Lung (tissue), 12 donors: ENCODE measurements around the gene KSR1. TPM values are rescaled to one million over a fixed set of nuclear protein-coding genes. Genes with fewer than 3 reads are reported as not detected.

ENCODE experiments used
- ATAC-seq: fragments of 200-7000 bp; cut with Tn5 transposase; one replicate; pipeline ENCODE4 v1.9.1; 2020; ENCODE audit warnings: moderate number of reproducible peaks; ENCODE audit not compliant: insufficient read depth, low FRiP score
- DNase-seq, 3 donors: peaks; one replicate each; pipeline ENCODE4 v3.0.0-alpha.2; 2013 to 2017
- H3K27ac ChIP-seq, 2 donors: one replicate each; pipeline ENCODE4 v1.5.1; 2013; ENCODE audit warnings: mild to moderate bottlenecking in 2 of 2, moderate library complexity in 2 of 2, control low read depth in 1 of 2, inconsistent platforms in 1 of 2, low read depth in 1 of 2, low read length in 1 of 2
- H3K27me3 ChIP-seq, 3 donors: one replicate each; pipeline ENCODE4 v1.5.1; 2013; ENCODE audit warnings: low read length in 2 of 3; ENCODE audit not compliant: control insufficient read depth in 3 of 3, insufficient read depth in 3 of 3
- H3K36me3 ChIP-seq, 4 donors: one replicate each; pipeline ENCODE4 v1.5.1; 2013; ENCODE audit warnings: low read length in 4 of 4, mild to moderate bottlenecking in 1 of 4, moderate library complexity in 1 of 4; ENCODE audit not compliant: control insufficient read depth in 4 of 4, insufficient read depth in 4 of 4
- H3K4me1 ChIP-seq, 5 donors: one replicate each; pipeline ENCODE4 v1.5.1; 2013; ENCODE audit warnings: low read length in 5 of 5, mild to moderate bottlenecking in 2 of 5, moderate library complexity in 1 of 5; ENCODE audit not compliant: control insufficient read depth in 5 of 5, insufficient read depth in 5 of 5
- H3K4me3 ChIP-seq: one replicate; pipeline ENCODE4 v1.5.1; 2013; ENCODE audit warnings: mild to moderate bottlenecking, control low read depth, moderate library complexity
- H3K9ac ChIP-seq, 2 donors: one replicate each; pipeline ENCODE4 v1.5.1; 2013; ENCODE audit warnings: low read length in 2 of 2, control low read depth in 1 of 2; ENCODE audit not compliant: insufficient read depth in 1 of 2
- H3K9me3 ChIP-seq, 4 donors: one replicate each; pipeline ENCODE4 v1.5.1; 2013; ENCODE audit warnings: low read length in 3 of 4, mild to moderate bottlenecking in 1 of 4, moderate library complexity in 1 of 4; ENCODE audit not compliant: control insufficient read depth in 4 of 4, insufficient read depth in 3 of 4
- WGBS, 2 donors: extraction: QIAGEN DNeasy Blood & Tissue Kit; methylation state at CpG; one replicate each; pipeline ENCODE4 v1.1.7; 2013; 5-methylcytosine and 5-hydroxymethylcytosine counted together
- polyA plus RNA-seq, 2 donors: library from polyadenylated mRNA; stranded (reverse); fragments of 200-250 nt; gene quantifications; one replicate each; pipeline ENCODE4 v1.2.1, GENCODE V29; 2013
- total RNA-seq, 2 donors: library from RNA; depleted of rRNA in 1 of 2; stranded (reverse); fragments of >200 nt in 1 of 2; gene quantifications; one replicate each; pipeline ENCODE4 v1.2.1, GENCODE V29; 2014 to 2021
- TF ChIP-seq, protein P1 (sequence below): IDR thresholded peaks from 2 replicates; pipeline ENCODE4 v1.5.1; 2012; ENCODE audit warnings: mild to moderate bottlenecking; ENCODE audit errors: control extremely low read depth, extremely low read depth
- donor health status: control.
- donor health status: control.
- donor health status: Bipolar disorder and iron deficiency.
- donor health status: healthy.
- donor health status: DM: yes; HTN: yes; CAD: no.

The KSR1 gene
- total and polyA plus RNA-seq, 4 donors, result 26.8 to 70.0 (median 42.3) TPM

- H3K27ac ChIP-seq, result no peak overlapping the region
- no peak for DNase-seq
- H3K9me3 ChIP-seq, result no peaks in the 10 kb centered on the region
- no peak for ATAC-seq
- WGBS, 2 donors, result 80% methylated on average over 3 of the region's 3 CpGs
- TF ChIP-seq, protein P1, sequence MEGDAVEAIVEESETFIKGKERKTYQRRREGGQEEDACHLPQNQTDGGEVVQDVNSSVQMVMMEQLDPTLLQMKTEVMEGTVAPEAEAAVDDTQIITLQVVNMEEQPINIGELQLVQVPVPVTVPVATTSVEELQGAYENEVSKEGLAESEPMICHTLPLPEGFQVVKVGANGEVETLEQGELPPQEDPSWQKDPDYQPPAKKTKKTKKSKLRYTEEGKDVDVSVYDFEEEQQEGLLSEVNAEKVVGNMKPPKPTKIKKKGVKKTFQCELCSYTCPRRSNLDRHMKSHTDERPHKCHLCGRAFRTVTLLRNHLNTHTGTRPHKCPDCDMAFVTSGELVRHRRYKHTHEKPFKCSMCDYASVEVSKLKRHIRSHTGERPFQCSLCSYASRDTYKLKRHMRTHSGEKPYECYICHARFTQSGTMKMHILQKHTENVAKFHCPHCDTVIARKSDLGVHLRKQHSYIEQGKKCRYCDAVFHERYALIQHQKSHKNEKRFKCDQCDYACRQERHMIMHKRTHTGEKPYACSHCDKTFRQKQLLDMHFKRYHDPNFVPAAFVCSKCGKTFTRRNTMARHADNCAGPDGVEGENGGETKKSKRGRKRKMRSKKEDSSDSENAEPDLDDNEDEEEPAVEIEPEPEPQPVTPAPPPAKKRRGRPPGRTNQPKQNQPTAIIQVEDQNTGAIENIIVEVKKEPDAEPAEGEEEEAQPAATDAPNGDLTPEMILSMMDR, result no peak
- no peaks in the 10 kb centered on the region for H3K36me3 ChIP-seq
- H3K4me3 ChIP-seq, result no peak overlapping the region
- peaks cover 0 to 52% (median 49%) of the 10 kb centered on the region in 5 donors for H3K4me1 ChIP-seq
- H3K9ac ChIP-seq, result no peak overlapping the region
- H3K27me3 ChIP-seq, result no peaks in the 10 kb centered on the region
Measured at GRCh38 chr17:27536781-27537180, 80.5 kb downstream of the KSR1 start.

DNA sequence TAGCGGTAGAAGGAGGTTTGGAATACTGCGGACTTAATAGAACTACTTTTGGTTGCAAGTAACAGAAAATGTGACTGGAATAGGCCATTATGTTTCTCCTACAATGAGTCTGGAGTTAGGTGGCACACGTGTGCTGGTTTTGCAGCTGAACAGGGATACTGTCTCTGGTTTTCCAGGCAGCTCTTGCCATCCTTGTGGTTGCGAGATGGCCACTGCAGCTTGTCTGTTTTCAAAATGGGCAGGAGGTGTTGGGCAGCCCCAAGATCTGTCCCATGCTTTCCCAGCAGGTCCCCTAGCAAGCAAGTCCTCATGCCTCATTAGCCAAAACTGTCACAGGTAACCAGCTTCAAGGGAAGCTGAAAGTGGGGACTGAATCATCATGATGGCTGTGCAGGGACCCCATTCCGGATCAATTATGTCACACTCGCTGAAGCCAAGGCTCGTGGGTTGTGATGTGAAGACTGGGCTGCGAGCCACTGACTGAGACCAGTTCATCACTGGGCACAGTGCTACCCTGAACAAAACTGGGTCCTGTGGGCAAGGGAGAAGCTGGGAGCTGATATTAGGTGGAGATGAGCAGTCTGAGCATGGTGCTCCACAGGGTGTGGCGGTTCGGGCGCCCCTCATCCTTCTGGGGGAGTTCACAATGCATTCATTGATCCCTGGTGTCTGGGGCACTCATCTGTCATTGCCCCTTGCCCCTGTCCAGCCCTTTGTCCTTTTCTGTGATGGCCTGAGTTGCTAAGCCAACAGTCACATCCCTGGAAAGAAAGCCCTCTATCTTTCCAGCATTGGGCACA is 82.1 kb downstream of the KSR1 start:
- Histone ChIP-seq H3K4me1 (peaks cover 0 to 45% (median 39%) of the 10 kb centered on the region in 5 donors), H3K27ac (no peak overlapping the region), H3K9me3 (no peaks in the 10 kb centered on the region), H3K4me3 (no peak overlapping the region), H3K27me3 (no peaks in the 10 kb centered on the region), H3K36me3 (no peaks in the 10 kb centered on the region), H3K9ac (no peak overlapping the region)
- WGBS, 2 donors, result 93 to 97% methylated on average over 11 of the region's 11 CpGs
- TF ChIP-seq, protein P1, result no peak
- DNase-seq, result no peak
- no peak for ATAC-seq

- Histone ChIP-seq H3K4me3 (no peak overlapping the region), H3K36me3 (no peaks in the 10 kb centered on the region), H3K9me3 (no peaks in the 10 kb centered on the region), H3K27ac (no peak overlapping the region), H3K4me1 (peaks cover 0 to 47% (median 39%) of the 10 kb centered on the region in 5 donors), H3K27me3 (no peaks in the 10 kb centered on the region), H3K9ac (no peak overlapping the region)
- TF ChIP-seq, protein P1, result no peak
- DNase-seq, result no peak
- 96% methylated on average over 8 of the region's 8 CpGs for WGBS, 2 donors
- ATAC-seq, result no peak
Measured at GRCh38 chr17:27539152-27539551, 82.9 kb downstream of the KSR1 start.
